Gastroesophageal sphincter (tissue), 4 donors: ENCODE measurements around the gene SECTM1. TPM values are rescaled to one million over a fixed set of nuclear protein-coding genes. Genes with fewer than 3 reads are reported as not detected.
A peak's percentile ranks its signal among the peaks of the same experiment; 100 is the strongest.

ENCODE experiments used
- ATAC-seq: fragments of 150-250 bp; one replicate; pipeline ENCODE4 v1.9.1; 2016; ENCODE audit warnings: mild to moderate bottlenecking, moderate library complexity
- H3K27ac ChIP-seq, 4 donors: fragments of 200-600 bp; sonication (generic) in 3 of 4; 1 replicate in 3 of 4; 2 replicates in 1 of 4; pipeline ENCODE4 v1.5.1; 2016 to 2019
- H3K27me3 ChIP-seq: fragments of 200-600 bp; sonication (generic); one replicate; pipeline ENCODE4 v1.5.1; 2019
- H3K36me3 ChIP-seq, 2 donors: fragments of 200-600 bp; sonication (generic); one replicate each; pipeline ENCODE4 v1.5.1; 2019; ENCODE audit warnings: control low read depth in 1 of 2
- H3K4me1 ChIP-seq, 3 donors: fragments of 200-600 bp; sonication (generic); 1 replicate in 2 of 3; 2 replicates in 1 of 3; pipeline ENCODE4 v1.5.1; 2016 to 2019; ENCODE audit warnings: control low read depth in 2 of 3
- H3K4me3 ChIP-seq, 2 donors: fragments of 200-600 bp; sonication (generic); one replicate each; pipeline ENCODE4 v1.5.1; 2019; ENCODE audit warnings: mild to moderate bottlenecking in 1 of 2, moderate library complexity in 1 of 2
- H3K9me3 ChIP-seq, 3 donors: fragments of 200-600 bp; sonication (generic); one replicate each; pipeline ENCODE4 v1.5.1; 2017 to 2019; ENCODE audit warnings: control low read depth in 2 of 3
- CTCF ChIP-seq, 4 experiments: fragments of 200-600 bp in 2 of 4; fragments of 450-650 bp in 2 of 4; sonication (generic) in 1 of 4; IDR thresholded peaks; one replicate each; pipeline ENCODE4 v1.5.1; 2017 to 2019; ENCODE audit warnings: antibody characterized with exemption in 4 of 4, mild to moderate bottlenecking in 2 of 4, moderate library complexity in 2 of 4
- EP300 ChIP-seq: sonication (generic); formaldehyde crosslinking; IDR thresholded peaks from one replicate; pipeline ENCODE4 v1.6.1; 2017; ENCODE audit warnings: antibody characterized with exemption, mild to moderate bottlenecking
- POLR2A ChIP-seq, 2 donors: fragments of 450-650 bp; IDR thresholded peaks; one replicate each; pipeline ENCODE4 v1.6.1; 2017; ENCODE audit warnings: antibody characterized with exemption in 2 of 2, mild to moderate bottlenecking in 2 of 2, moderate library complexity in 1 of 2
- POLR2AphosphoS5 ChIP-seq: sonication (generic); formaldehyde crosslinking; IDR thresholded peaks from one replicate; pipeline ENCODE4 v1.6.1; 2017; ENCODE audit warnings: antibody characterized with exemption
- WGBS, 2 donors: methylation state at CpG; one replicate each; pipeline ENCODE4 v1.1.5; 2018; ENCODE audit warnings: low coverage in 1 of 2; 5-methylcytosine and 5-hydroxymethylcytosine counted together
- total RNA-seq, 4 donors: library from RNA; depleted of rRNA; stranded (reverse); fragments of >200 nt; gene quantifications; one replicate each; pipeline ENCODE4 v1.1.0, GENCODE V29; 2016

The SECTM1 gene
- total RNA-seq, 4 donors from 2014 or later: 6.1 to 22.3 (median 17.6) TPM

- Histone ChIP-seq H3K27ac (peak overlapping the region; percentile 34 to 95 (median 90)), H3K9me3 (no peaks in the 10 kb centered on the region), H3K4me1 (peaks cover 0 to 76% (median 20%) of the 10 kb centered on the region in 3 donors), H3K36me3 (no peaks in the 10 kb centered on the region), H3K4me3 (no peak overlapping the region), H3K27me3 (peaks cover 6% of the 10 kb centered on the region)
- ATAC-seq: no peak
- TF ChIP-seq EP300: no peak
- TF ChIP-seq POLR2A (IDR thresholded peaks at IDR 0.05): no peak
- no peak for TF ChIP-seq POLR2AphosphoS5
- no peak for TF ChIP-seq CTCF (IDR thresholded peaks at IDR 0.05)
- WGBS, 2 donors: 34 to 39% methylated on average over 4 to 6 of the region's 7 CpGs
Observed at GRCh38 chr17:82296511-82297279, 36.9 kb downstream of the SECTM1 start.

- no peak overlapping the region for H3K4me3 ChIP-seq
- H3K27ac ChIP-seq: peak overlapping the region in 2 of 4 donors; percentile 6 to 97
- H3K27me3 ChIP-seq: no peaks in the 10 kb centered on the region
- no peaks in the 10 kb centered on the region for H3K36me3 ChIP-seq
- no peaks in the 10 kb centered on the region for H3K9me3 ChIP-seq
- 55% methylated on average over 4 of the region's 4 CpGs; no CpG with 5 or more reads in 1 of the 2 donors for WGBS, 2 donors
- peaks cover 0 to 70% (median 20%) of the 10 kb centered on the region in 3 donors for H3K4me1 ChIP-seq
- no peak for ATAC-seq
- no peak for TF ChIP-seq POLR2AphosphoS5
- no peak for TF ChIP-seq CTCF (IDR thresholded peaks at IDR 0.05)
- TF ChIP-seq EP300: no peak
- TF ChIP-seq POLR2A (IDR thresholded peaks at IDR 0.05): no peak
Observed at GRCh38 chr17:82295472-82295814, 38.1 kb downstream of the SECTM1 start.

GRCh38 chr17:82294064-82294773, 39.3 kb downstream of the SECTM1 start:
- WGBS, 2 donors: 77 to 79% methylated on average over 14 to 15 of the region's 15 CpGs
- Histone ChIP-seq H3K27me3 (no peaks in the 10 kb centered on the region), H3K4me3 (peak overlapping the region in 1 of 2 donors; percentile 88), H3K27ac (peak overlapping the region; percentile 66 to 99 (median 98)), H3K4me1 (peaks cover 0 to 68% (median 20%) of the 10 kb centered on the region in 3 donors), H3K36me3 (no peaks in the 10 kb centered on the region), H3K9me3 (no peaks in the 10 kb centered on the region)
- no peak for ATAC-seq
- no peak for TF ChIP-seq EP300
- no peak for TF ChIP-seq POLR2A (IDR thresholded peaks at IDR 0.05)
- TF ChIP-seq POLR2AphosphoS5: peak; percentile 42
- TF ChIP-seq CTCF (IDR thresholded peaks at IDR 0.05): no peak

GRCh38 chr17:82292251-82293154, 41.1 kb downstream of the SECTM1 start:
- TF ChIP-seq CTCF (IDR thresholded peaks at IDR 0.05): no peak
- peak; percentile 90 to 95 for TF ChIP-seq POLR2A (IDR thresholded peaks at IDR 0.05)
- TF ChIP-seq POLR2AphosphoS5: peak; percentile 89
- TF ChIP-seq EP300: no peak
- H3K27me3 ChIP-seq: no peaks in the 10 kb centered on the region
- peak; percentile 97 for ATAC-seq

More at GRCh38 chr17:82292251-82293154, 41.1 kb downstream of the SECTM1 start:
- Histone ChIP-seq H3K9me3 (no peaks in the 10 kb centered on the region), H3K4me3 (peak overlapping the region; percentile 61 to 88), H3K27ac (peak overlapping the region; percentile 84 to 99 (median 98)), H3K4me1 (peaks cover 0 to 65% (median 19%) of the 10 kb centered on the region in 3 donors), H3K36me3 (no peaks in the 10 kb centered on the region)
- WGBS, 2 donors: 0% methylated on average over 2 of the region's 86 CpGs; no CpG with 5 or more reads in 1 of the 2 donors
